IPS-18c (cell line): ENCODE results near the gene ECE2.
A peak's percentile ranks its signal among the peaks of the same experiment; 100 is the strongest.

Source experiments
- H3K4me3 ChIP-seq: 2 replicates; pipeline ENCODE4 v1.7.0; 2013; ENCODE audit warnings: low read depth, mild to moderate bottlenecking, low read length, moderate library complexity; ENCODE audit not compliant: insufficient read depth
- H3K9me3 ChIP-seq: one replicate; pipeline ENCODE4 v1.6.1; 2013; ENCODE audit warnings: mild to moderate bottlenecking, low read length, moderate library complexity; ENCODE audit not compliant: control insufficient read depth, insufficient read depth

The ECE2 gene

GRCh38 chr3:184291738-184292445 is 16.1 kb downstream of the ECE2 start:
- no peaks in the 10 kb centered on the region for H3K9me3 ChIP-seq
- H3K4me3 ChIP-seq, result no peak overlapping the region

GRCh38 chr3:184295771-184296170 is 19.9 kb downstream of the ECE2 start:
- Histone ChIP-seq H3K4me3 (no peak overlapping the region), H3K9me3 (peaks cover 2% of the 10 kb centered on the region)

GRCh38 chr3:184296616-184297015 is 20.8 kb downstream of the ECE2 start:
- peaks cover 2% of the 10 kb centered on the region for H3K9me3 ChIP-seq
- H3K4me3 ChIP-seq, result no peak overlapping the region

- Histone ChIP-seq H3K9me3 (peaks cover 2% of the 10 kb centered on the region), H3K4me3 (peak within 1 kb of the TSS; percentile 86)
Observed at GRCh38 chr3:184298759-184299487, 23.1 kb downstream of the ECE2 start, which contains the start of gene PSMD2. Gene PSMD2 (plus strand): TSS chr3:184299241. CDS start chr3:184299267, 26 bp downstream.

- Histone ChIP-seq H3K4me3 (peak overlapping the region; percentile 86), H3K9me3 (peaks cover 2% of the 10 kb centered on the region)
Observed at GRCh38 chr3:184299488-184300377, 23.9 kb downstream of the ECE2 start.

- no peak overlapping the region for H3K4me3 ChIP-seq
Observed at GRCh38 chr3:184300378-184300720, 24.5 kb downstream of the ECE2 start.

GRCh38 chr3:184305577-184305976 is 29.8 kb downstream of the ECE2 start:
- Histone ChIP-seq H3K9me3 (no peaks in the 10 kb centered on the region), H3K4me3 (no peak overlapping the region)

More at GRCh38 chr3:184300378-184300720, 24.5 kb downstream of the ECE2 start:
- peaks cover 2% of the 10 kb centered on the region for H3K9me3 ChIP-seq

GRCh38 chr3:184306341-184306972 is 30.6 kb downstream of the ECE2 start:
- Histone ChIP-seq H3K9me3 (no peaks in the 10 kb centered on the region), H3K4me3 (no peak overlapping the region)

GRCh38 chr3:184307915-184308314 is 32.1 kb downstream of the ECE2 start:
- Histone ChIP-seq H3K4me3 (no peak overlapping the region), H3K9me3 (no peaks in the 10 kb centered on the region)

- H3K4me3 ChIP-seq, result no peak overlapping the region
Observed at GRCh38 chr3:184308744-184309143, 32.9 kb downstream of the ECE2 start.

GRCh38 chr3:184311633-184312032 is 35.8 kb downstream of the ECE2 start:
- Histone ChIP-seq H3K9me3 (no peaks in the 10 kb centered on the region), H3K4me3 (no peak overlapping the region)

More at GRCh38 chr3:184308744-184309143, 32.9 kb downstream of the ECE2 start:
- H3K9me3 ChIP-seq, result no peaks in the 10 kb centered on the region

- Histone ChIP-seq H3K9me3 (no peaks in the 10 kb centered on the region), H3K4me3 (peak within 1 kb of the TSS; percentile 84)
Observed at GRCh38 chr3:184314363-184314699, 38.5 kb downstream of the ECE2 start, which contains the start of gene EIF4G1. Gene EIF4G1 (plus strand): TSS chr3:184314606. CDS start chr3:184315797, 1,191 bp downstream.

- Histone ChIP-seq H3K9me3 (no peaks in the 10 kb centered on the region), H3K4me3 (peak overlapping the region; percentile 84)
Observed at GRCh38 chr3:184314700-184315542, 39.1 kb downstream of the ECE2 start.

- H3K9me3 ChIP-seq, result no peaks in the 10 kb centered on the region
- peak overlapping the region; percentile 84 for H3K4me3 ChIP-seq
Observed at GRCh38 chr3:184315543-184315867, 39.7 kb downstream of the ECE2 start.

GRCh38 chr3:184315871-184316661 is 40.2 kb downstream of the ECE2 start:
- Histone ChIP-seq H3K4me3 (peak overlapping the region; percentile 84), H3K9me3 (no peaks in the 10 kb centered on the region)

- Histone ChIP-seq H3K9me3 (no peaks in the 10 kb centered on the region), H3K4me3 (peak overlapping the region; percentile 84; the same call in 1 of the 2 replicates)
Observed at GRCh38 chr3:184316792-184317191, 41.0 kb downstream of the ECE2 start.
